Endothelial cell of umbilical vein (primary cell): ENCODE data around the gene COL1A1. TPM values are rescaled to one million over a fixed set of nuclear protein-coding genes. Genes with fewer than 3 reads are reported as not detected.

ENCODE experiments used
- BruUV-seq: library from RNA; stranded (reverse); fragments of 400-500 nt; replicated peaks from 2 replicates; lab custom pipeline; 2021; lab: Mats Ljungman, UMichigan
- CTCF ChIA-PET: fragments of 300-600, 350-600 bp; sonication (Branson Sonifier 250); formaldehyde crosslinking; loops from one replicate; lab custom pipeline; 2021; ENCODE audit warnings: antibody characterized with exemption, inconsistent platforms; lab: Charles Lee
- POLR2A ChIA-PET: fragments of 300-600, 350-600 bp; sonication (Branson Sonifier 250); formaldehyde crosslinking; loops from one replicate; lab custom pipeline; 2021; ENCODE audit warnings: antibody characterized with exemption, inconsistent platforms; lab: Charles Lee
- DNase-seq: peaks from one replicate; pipeline ENCODE4 v3.0.0-alpha.2; 2011; ENCODE audit warnings: low read depth, low spot score
- FAIRE-seq: peaks from 2 replicates; lab custom pipeline; 2011; peaks lifted over from hg19 to GRCh38; lab: Jason Lieb, UNC
- H2AFZ ChIP-seq: 2 replicates; pipeline ENCODE4 v1.6.0; 2012; ENCODE audit warnings: low read depth, low read length, control low read depth, inconsistent platforms
- H3K27ac ChIP-seq: 2 replicates; pipeline ENCODE4 v1.5.1; 2011; ENCODE audit warnings: low read depth, mild to moderate bottlenecking, control low read depth, low read length, moderate library complexity; ENCODE audit not compliant: insufficient read depth
- H3K27me3 ChIP-seq, 2 experiments: 2 replicates each; pipeline versions ENCODE4 v1.6.0 to v1.6.1; 2011; ENCODE audit warnings: low read length in 2 of 2, mixed read lengths in 1 of 2; ENCODE audit not compliant: control insufficient read depth in 2 of 2, insufficient read depth in 2 of 2
- H3K36me3 ChIP-seq, 2 experiments: 2 replicates in 1 of 2; 3 replicates in 1 of 2; pipeline ENCODE4 v1.5.1; 2011; ENCODE audit warnings: low read length in 2 of 2, mild to moderate bottlenecking in 1 of 2, moderate library complexity in 1 of 2; ENCODE audit not compliant: control insufficient read depth in 2 of 2, insufficient read depth in 2 of 2; ENCODE audit errors: extremely low read depth in 1 of 2
- H3K4me1 ChIP-seq: 3 replicates; pipeline ENCODE4 v1.5.1; 2011; ENCODE audit warnings: mild to moderate bottlenecking, low read length; ENCODE audit not compliant: control insufficient read depth, insufficient read depth; ENCODE audit errors: extremely low read depth
- H3K4me2 ChIP-seq: 2 replicates; pipeline ENCODE4 v1.6.1; 2011; ENCODE audit warnings: low read length, control low read depth, mixed read lengths; ENCODE audit not compliant: insufficient read depth
- H3K4me3 ChIP-seq, 3 experiments: fragments of 200-600 bp in 1 of 3; sonication (generic), shearing (Covaris generic) in 1 of 3; replicated peaks in 1 of 3; 2 replicates each; pipeline ENCODE4 v1.5.1; 2011 to 2016; ENCODE audit warnings: control low read depth in 3 of 3, low read length in 3 of 3, mild to moderate bottlenecking in 2 of 3, inconsistent platforms in 1 of 3, low read depth in 1 of 3, moderate library complexity in 1 of 3; ENCODE audit not compliant: insufficient read depth in 1 of 3
- H3K79me2 ChIP-seq: 2 replicates; pipeline ENCODE4 v1.6.0; 2012; ENCODE audit warnings: low read length, inconsistent platforms; ENCODE audit not compliant: control insufficient read depth, insufficient read depth
- H3K9ac ChIP-seq: replicated peaks from 2 replicates; pipeline ENCODE3; 2011; ENCODE audit warnings: low read length, control low read depth; ENCODE audit not compliant: insufficient read depth; ENCODE audit errors: extremely low read depth
- H3K9me1 ChIP-seq: replicated peaks from 3 replicates; pipeline ENCODE4 v1.6.0; 2011; ENCODE audit warnings: mild to moderate bottlenecking, low read length; ENCODE audit not compliant: control insufficient read depth, insufficient read depth; ENCODE audit errors: extremely low read depth
- H3K9me3 ChIP-seq: replicated peaks from 2 replicates; pipeline ENCODE4 v1.5.1; 2012; ENCODE audit warnings: low read length, inconsistent platforms; ENCODE audit not compliant: control insufficient read depth, insufficient read depth
- H4K20me1 ChIP-seq: replicated peaks from 2 replicates; pipeline ENCODE3; 2011; ENCODE audit warnings: mild to moderate bottlenecking, low read length; ENCODE audit not compliant: control insufficient read depth, insufficient read depth; ENCODE audit errors: extremely low read depth
- EZH2 ChIP-seq: IDR thresholded peaks from 2 replicates; pipeline ENCODE4 v1.6.1; 2012; ENCODE audit warnings: borderline replicate concordance, low read depth, mild to moderate bottlenecking, moderate library complexity, low read length, inconsistent platforms; ENCODE audit not compliant: severe bottlenecking
- GATA2 ChIP-seq: IDR thresholded peaks from 2 replicates; pipeline ENCODE4 v1.7.0; 2011; ENCODE audit warnings: low read depth, mild to moderate bottlenecking, moderate library complexity, mixed read lengths, low read length; ENCODE audit not compliant: insufficient read length, insufficient read depth
- JUN ChIP-seq: IDR thresholded peaks from 2 replicates; pipeline ENCODE4 v1.6.1; 2011; ENCODE audit warnings: borderline replicate concordance, low read depth; ENCODE audit not compliant: insufficient read length, insufficient read depth
- MYC ChIP-seq: IDR thresholded peaks from one replicate; pipeline ENCODE4 v1.6.1; 2011; ENCODE audit warnings: mild to moderate bottlenecking, low read depth, low read length
- POLR2A ChIP-seq: IDR thresholded peaks from 2 replicates; pipeline ENCODE4 v1.6.1; 2012; ENCODE audit warnings: low read depth, mild to moderate bottlenecking, control low read depth, low read length
- POLR2AphosphoS5 ChIP-seq: IDR thresholded peaks from 2 replicates; pipeline ENCODE4 v1.6.1; 2012; ENCODE audit warnings: low read depth, mild to moderate bottlenecking, control low read depth, low read length, moderate library complexity; ENCODE audit not compliant: insufficient read depth
- dilution Hi-C: fragments of 300-500 bp; cut with MboI; formaldehyde crosslinking; loops from one replicate; pipeline ENCODE4 v1.15.0; 2019; ENCODE audit warnings: low sequenced_read_pairs; ENCODE audit not compliant: extremely low pct_ligation_motif_present
- intact Hi-C: fragments of 100-400 bp; cut with micrococcal nuclease; formaldehyde crosslinking; loops from one replicate; pipeline ENCODE4 v1.10.0; 2022
- polyA plus RNA-seq, 4 experiments: library from polyadenylated mRNA; depleted of rRNA in 3 of 4; stranded (reverse) in 3 of 4; unstranded in 1 of 4; fragments of >200 nt; gene quantifications; 2 replicates each; pipeline versions ENCODE4 v1.2.1 to v1.2.3, GENCODE V29; 2011 to 2012; ENCODE audit warnings: missing spikeins in 1 of 4
- total RNA-seq: library from RNA; stranded (reverse); gene quantifications from 2 replicates; pipeline ENCODE4 v1.2.3, GENCODE V29; 2021
- TF ChIP-seq, protein P1 (sequence below), 2 donors: IDR thresholded peaks; 1 replicate in 1 of 2; 2 replicates in 1 of 2; pipeline ENCODE4 v1.5.1; 2011; ENCODE audit warnings: low read length in 2 of 2, mild to moderate bottlenecking in 2 of 2, moderate library complexity in 2 of 2, control low read depth in 1 of 2, inconsistent platforms in 1 of 2, low read depth in 1 of 2; ENCODE audit not compliant: insufficient read depth in 1 of 2; ENCODE audit errors: extremely low read depth in 1 of 2
- TF ChIP-seq, protein P2 (sequence below): IDR thresholded peaks from 2 replicates; pipeline ENCODE4 v1.6.1; 2011; ENCODE audit not compliant: insufficient read depth, insufficient read length

Gene COL1A1
- total and polyA plus RNA-seq, 2 donors (not counting 3 experiments of a cell fraction or from before 2014, with no cell fraction given) = 0.07 TPM

DNA sequence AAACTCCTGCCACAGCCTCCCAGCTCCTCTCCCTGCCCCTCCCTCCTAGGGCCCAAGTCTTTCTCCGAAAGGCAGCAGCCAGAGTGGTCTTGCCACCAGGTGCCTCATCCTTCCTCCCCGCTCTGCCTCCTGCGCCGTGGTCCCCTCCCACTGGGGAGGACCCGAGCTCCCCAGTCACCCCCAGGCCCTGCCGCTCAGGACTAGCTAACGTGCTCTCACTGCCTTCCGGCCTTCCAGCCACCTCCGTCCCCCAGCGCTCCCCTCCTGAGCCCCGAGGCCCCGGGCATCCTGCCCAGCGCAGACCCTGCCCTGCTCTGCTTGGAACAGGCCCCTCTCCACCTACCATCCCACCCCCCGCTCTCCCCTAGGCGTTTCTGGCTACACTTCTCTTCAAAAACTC is 19.4 kb upstream of the COL1A1 start:
- no peaks in the 10 kb centered on the region for H3K9me3 ChIP-seq
- H4K20me1 ChIP-seq = no peaks in the 10 kb centered on the region
- peaks cover 20 to 38% of the 10 kb centered on the region in 2 experiments for H3K27me3 ChIP-seq
- POLR2A ChIA-PET = no interaction called here
- H3K36me3 ChIP-seq = no peaks in the 10 kb centered on the region
- intact Hi-C loops = no loop called here
- H3K79me2 ChIP-seq = no peaks in the 10 kb centered on the region
- H3K9me1 ChIP-seq = no peaks in the 10 kb centered on the region
- dilution Hi-C loops = no loop called here
- FAIRE-seq (no peak), DNase-seq (no peak)
- no peak overlapping the region for H3K4me2 ChIP-seq
- no peaks in the 10 kb centered on the region for H3K4me1 ChIP-seq
- CTCF ChIA-PET = interaction anchor here (1.2 kb wide), 1 partner anchor 48 kb away, joined by 3 read pairs; no protein-coding TSS in a partner anchor
- no peak overlapping the region for H2AFZ ChIP-seq
- no TSS peak for BruUV-seq
- TF ChIP-seq, protein P1, sequence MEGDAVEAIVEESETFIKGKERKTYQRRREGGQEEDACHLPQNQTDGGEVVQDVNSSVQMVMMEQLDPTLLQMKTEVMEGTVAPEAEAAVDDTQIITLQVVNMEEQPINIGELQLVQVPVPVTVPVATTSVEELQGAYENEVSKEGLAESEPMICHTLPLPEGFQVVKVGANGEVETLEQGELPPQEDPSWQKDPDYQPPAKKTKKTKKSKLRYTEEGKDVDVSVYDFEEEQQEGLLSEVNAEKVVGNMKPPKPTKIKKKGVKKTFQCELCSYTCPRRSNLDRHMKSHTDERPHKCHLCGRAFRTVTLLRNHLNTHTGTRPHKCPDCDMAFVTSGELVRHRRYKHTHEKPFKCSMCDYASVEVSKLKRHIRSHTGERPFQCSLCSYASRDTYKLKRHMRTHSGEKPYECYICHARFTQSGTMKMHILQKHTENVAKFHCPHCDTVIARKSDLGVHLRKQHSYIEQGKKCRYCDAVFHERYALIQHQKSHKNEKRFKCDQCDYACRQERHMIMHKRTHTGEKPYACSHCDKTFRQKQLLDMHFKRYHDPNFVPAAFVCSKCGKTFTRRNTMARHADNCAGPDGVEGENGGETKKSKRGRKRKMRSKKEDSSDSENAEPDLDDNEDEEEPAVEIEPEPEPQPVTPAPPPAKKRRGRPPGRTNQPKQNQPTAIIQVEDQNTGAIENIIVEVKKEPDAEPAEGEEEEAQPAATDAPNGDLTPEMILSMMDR (IDR thresholded peaks at IDR 0.05; ENCODE audit: extremely low read depth in 1 of 2, insufficient read depth in 1 of 2, low read depth in 1 of 2, low read length in 2 of 2) = no peak
- TF ChIP-seq GATA2 (no peak), EZH2 (no peak), JUN (no peak), MYC (no peak), POLR2A (no peak), POLR2AphosphoS5 (no peak)
- TF ChIP-seq, protein P2, sequence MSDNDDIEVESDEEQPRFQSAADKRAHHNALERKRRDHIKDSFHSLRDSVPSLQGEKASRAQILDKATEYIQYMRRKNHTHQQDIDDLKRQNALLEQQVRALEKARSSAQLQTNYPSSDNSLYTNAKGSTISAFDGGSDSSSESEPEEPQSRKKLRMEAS = no peak
- no peak overlapping the region for H3K9ac ChIP-seq
- no peak overlapping the region for H3K27ac ChIP-seq
- H3K4me3 ChIP-seq = no peak overlapping the region
